Measurements from ENCODE around the gene PPP6R3. TPM values are rescaled to one million over a fixed set of nuclear protein-coding genes. Genes with fewer than 3 reads are reported as not detected.

The PPP6R3 gene
- total RNA-seq, 1 experiment from 2014 or later, result 138 TPM

- H3K4me1 ChIP-seq (ENCODE audit: insufficient read depth, low read length), result no peaks in the 10 kb centered on the region
- H4K20me1 ChIP-seq (ENCODE audit: control insufficient read depth, insufficient read depth, insufficient read length), result peaks cover 2% of the 10 kb centered on the region
- H4K91ac ChIP-seq (ENCODE audit: insufficient read length, low read depth, low read length), result no peak overlapping the region
- Mint-ChIP-seq H3K27me3 (ENCODE audit: low read depth) (no peaks in the 10 kb centered on the region), H3K4me3 (no peak overlapping the region), H3K27ac (peak overlapping the region in 1 of 3 experiments; percentile 74; a peak in 2 of 7 replicates), H3K36me3 (ENCODE audit: insufficient read depth in 1 of 3, low read depth in 3 of 3) (peaks cover 13 to 75% (median 68%) of the 10 kb centered on the region in 3 experiments), H3K9me3 (no peaks in the 10 kb centered on the region; a peak in 1 of 5 replicates), H3K4me1 (peaks cover 11 to 19% of the 10 kb centered on the region in 2 experiments)
- H3K4ac ChIP-seq (ENCODE audit: low read depth, low read length), result no peak overlapping the region
- no peak overlapping the region for H4K5ac ChIP-seq (ENCODE audit: insufficient read length, low read depth, low read length)
- H3K14ac ChIP-seq (ENCODE audit: insufficient read depth, low read length), result no peak overlapping the region
- no peak overlapping the region for H3T11ph ChIP-seq (ENCODE audit: low read length)
- no peak overlapping the region for H3K23ac ChIP-seq (ENCODE audit: insufficient read length, low read depth, low read length)
- no peak for DNase-seq
- no peak overlapping the region for H3K18ac ChIP-seq (ENCODE audit: insufficient read length, low read depth, low read length)
- H3K9me3 ChIP-seq (ENCODE audit: control insufficient read depth, low read depth, low read length), result no peaks in the 10 kb centered on the region
- H3K23me2 ChIP-seq (ENCODE audit: insufficient read length, low read depth, low read length, poor library complexity, severe bottlenecking), result no peaks in the 10 kb centered on the region
- no peaks in the 10 kb centered on the region for H3K27me3 ChIP-seq (ENCODE audit: insufficient read depth, low read length)
- no peaks in the 10 kb centered on the region for H3K79me2 ChIP-seq (ENCODE audit: insufficient read depth, low read length)
- no peak overlapping the region for H2BK120ac ChIP-seq (ENCODE audit: low read depth, low read length, poor library complexity, severe bottlenecking)
- no CpG with 5 or more reads among the region's 3 CpGs for WGBS (ENCODE audit: extremely low coverage, insufficient read length, low lambda C conversion rate)
- no peak overlapping the region for H2BK20ac ChIP-seq (ENCODE audit: low read depth, low read length, poor library complexity, severe bottlenecking)
- H2AK5ac ChIP-seq (ENCODE audit: insufficient read length, low read length), result no peak overlapping the region
- H4K8ac ChIP-seq (replicated peaks; ENCODE audit: insufficient read length, low read depth, low read length), result no peak overlapping the region
- no peak overlapping the region for H3K4me2 ChIP-seq (ENCODE audit: insufficient read depth, insufficient read length, low read length)
- peaks cover 10% of the 10 kb centered on the region for H3K79me1 ChIP-seq (ENCODE audit: insufficient read depth, low read depth, low read length, poor library complexity, severe bottlenecking)
- no peak for TF ChIP-seq CTCF (conservative IDR thresholded peaks at IDR 0.05)
- H2AFZ ChIP-seq (ENCODE audit: low read length), result no peak overlapping the region
- H3K27ac ChIP-seq (ENCODE audit: insufficient read length, low read depth, low read length), result no peak overlapping the region
- H2BK15ac ChIP-seq (ENCODE audit: low read depth, low read length), result no peak overlapping the region
- no peak overlapping the region for H3K56ac ChIP-seq (ENCODE audit: insufficient read length, low read depth, low read length)
- H2BK5ac ChIP-seq (ENCODE audit: insufficient read length, low read length), result no peak overlapping the region
- H2BK12ac ChIP-seq (ENCODE audit: insufficient read length, low read depth, low read length), result no peak overlapping the region
- H3K9ac ChIP-seq (ENCODE audit: extremely low read depth, insufficient read length, low read length), result no peak overlapping the region
Observed at GRCh38 chr11:68551777-68552176, 91.2 kb downstream of the PPP6R3 start.

Measured in H9 (cell line).